HG03095 (cell line): ENCODE results near the gene COL24A1.
"Not testable (repeated sequence)": the region's sequence is repeated elsewhere in the genome, so short reads cannot be mapped to it uniquely, and the experiment has no call there.

Source experiments
- ATAC-seq: cut with Tn5 transposase; IDR thresholded peaks from one replicate; pipeline ENCODE4 v1.9.1; 2021; ENCODE audit warnings: moderate library complexity; ENCODE audit not compliant: unreplicated experiment

Gene COL24A1

GRCh38 chr1:85900921-85901320, 255.7 kb downstream of the COL24A1 start:
- no peak for ATAC-seq

DNA sequence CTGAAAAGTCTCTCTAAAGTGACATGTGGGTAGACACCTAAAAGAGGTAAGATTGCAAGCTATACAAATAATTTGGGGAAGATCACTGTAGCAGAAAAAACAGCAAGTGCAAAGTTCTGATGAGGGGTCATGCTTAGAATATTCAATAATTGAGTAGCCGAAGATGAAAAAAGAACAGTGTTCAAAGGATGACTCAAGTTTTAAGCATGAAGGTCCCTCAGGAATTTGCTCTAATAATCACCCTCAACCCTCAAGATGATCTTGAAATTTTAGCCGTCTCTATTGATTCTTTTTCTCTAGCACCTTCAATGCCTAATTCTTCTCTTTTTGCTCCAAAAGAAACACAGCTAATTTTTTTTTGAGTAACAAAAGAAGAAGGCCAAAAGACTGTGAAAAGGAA, 257.7 kb downstream of the COL24A1 start:
- no peak for ATAC-seq

GRCh38 chr1:85894651-85895050, 261.9 kb downstream of the COL24A1 start:
- ATAC-seq = peak; percentile 80

- no peak for ATAC-seq
Observed at GRCh38 chr1:85892366-85892765, 264.2 kb downstream of the COL24A1 start.

GRCh38 chr1:85889870-85890269, 266.7 kb downstream of the COL24A1 start:
- ATAC-seq = no peak

DNA sequence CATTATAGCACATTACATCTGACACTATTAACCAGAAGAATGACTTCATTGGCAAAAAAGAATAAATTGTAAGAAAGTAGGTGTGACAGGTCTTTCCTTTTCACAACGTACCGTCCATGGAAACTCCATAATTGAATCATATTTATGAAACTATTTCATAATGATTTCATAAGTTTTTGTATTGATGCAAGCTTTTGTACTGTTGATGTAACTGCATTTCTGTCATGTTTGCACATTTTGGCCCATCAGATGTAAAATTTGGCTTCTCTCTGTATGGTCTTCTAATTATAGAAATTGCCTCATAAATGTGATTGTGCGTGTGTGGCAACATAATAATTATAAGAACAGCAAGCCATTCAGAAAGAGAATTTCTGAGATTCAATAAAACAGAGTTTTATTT, 267.7 kb downstream of the COL24A1 start:
- ATAC-seq = no peak

- no peak for ATAC-seq
Observed at GRCh38 chr1:85884372-85885035, 272.1 kb downstream of the COL24A1 start.

GRCh38 chr1:85867189-85867588, 289.4 kb downstream of the COL24A1 start:
- no peak for ATAC-seq

- no peak for ATAC-seq
Observed at GRCh38 chr1:85865213-85865612, 291.4 kb downstream of the COL24A1 start.

DNA sequence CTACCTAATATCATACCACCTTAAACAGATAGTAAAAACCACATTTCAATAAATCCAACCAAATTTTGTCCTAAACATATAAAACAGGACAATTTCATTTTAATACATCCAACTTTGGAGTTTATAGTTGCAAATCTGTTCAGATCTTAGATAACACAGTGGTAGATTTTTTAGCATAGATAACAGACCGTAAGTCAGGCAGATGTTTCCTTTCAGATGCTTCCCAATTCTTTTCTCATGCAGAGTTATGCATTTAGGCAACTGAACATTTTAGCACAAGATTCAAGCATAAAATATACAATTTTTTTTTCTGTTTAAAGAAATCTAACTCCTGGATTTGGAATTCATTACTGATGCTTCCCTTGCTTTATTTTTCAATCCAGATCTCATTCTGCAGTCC, 291.8 kb downstream of the COL24A1 start:
- ATAC-seq = no peak

DNA sequence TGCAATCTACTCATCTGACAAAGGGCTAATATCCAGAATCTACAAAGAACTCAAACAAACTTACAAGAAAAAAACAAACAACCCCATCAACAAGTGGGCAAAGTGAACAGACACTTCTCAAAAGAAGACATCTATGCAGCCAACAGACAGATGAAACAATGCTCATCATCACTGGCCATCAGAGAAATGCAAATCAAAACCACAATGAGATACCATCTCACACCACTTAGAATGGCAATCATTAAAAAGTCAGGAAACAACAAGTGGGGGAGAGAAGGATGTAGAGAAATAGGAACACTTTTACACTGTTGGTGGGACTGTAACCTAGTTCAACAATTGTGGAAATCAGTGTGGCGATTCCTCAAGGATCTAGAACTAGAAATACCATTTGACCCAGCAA, 292.9 kb downstream of the COL24A1 start:
- ATAC-seq = not testable (repeated sequence)

DNA sequence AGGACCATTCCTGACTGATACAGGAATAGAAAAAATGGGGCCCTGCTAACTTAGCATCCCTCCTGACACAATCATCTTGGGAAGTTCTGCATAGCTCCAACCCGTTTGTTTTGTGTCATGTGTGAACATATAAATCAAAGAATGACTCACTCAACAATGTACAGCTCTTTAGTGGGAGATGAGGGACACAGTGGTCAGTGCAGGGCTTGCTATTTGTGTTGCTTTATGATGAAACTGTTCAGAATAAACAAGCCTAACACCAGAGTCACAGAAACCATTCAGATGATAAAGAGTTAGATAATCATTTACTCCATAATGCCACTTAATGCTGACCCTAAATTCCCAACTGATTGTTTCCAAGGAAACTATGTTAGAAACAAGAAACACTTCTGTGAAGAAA, 294.1 kb downstream of the COL24A1 start:
- ATAC-seq = no peak

- no peak for ATAC-seq
Observed at GRCh38 chr1:85857991-85858390, 298.6 kb downstream of the COL24A1 start.

- ATAC-seq = no peak
Observed at GRCh38 chr1:85850238-85850637, 306.3 kb downstream of the COL24A1 start.

- ATAC-seq = no peak
Observed at GRCh38 chr1:85849660-85850059, 306.9 kb downstream of the COL24A1 start.

DNA sequence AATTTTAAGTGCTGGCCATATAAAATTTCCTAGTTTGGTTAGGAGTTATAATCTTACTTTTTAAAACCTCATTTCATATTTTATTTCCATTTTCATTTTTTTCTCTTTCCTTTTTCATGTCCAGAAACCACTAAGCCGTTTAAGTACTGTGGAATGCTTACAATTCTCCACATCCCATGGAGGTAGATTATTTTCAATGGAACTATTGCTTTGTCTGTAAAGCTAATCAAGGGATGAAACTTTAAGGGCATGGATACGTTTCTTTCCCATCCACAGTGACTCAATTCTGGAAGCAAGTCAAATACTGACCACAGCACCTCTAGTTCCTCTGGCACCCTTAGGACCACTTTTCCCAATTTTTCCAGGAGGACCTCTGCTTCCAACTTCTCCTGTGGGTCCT, 309.2 kb downstream of the COL24A1 start:
- ATAC-seq = no peak

- ATAC-seq = no peak
Observed at GRCh38 chr1:85846706-85847105, 309.9 kb downstream of the COL24A1 start.

- no peak for ATAC-seq
Observed at GRCh38 chr1:85839459-85839858, 317.1 kb downstream of the COL24A1 start.

DNA sequence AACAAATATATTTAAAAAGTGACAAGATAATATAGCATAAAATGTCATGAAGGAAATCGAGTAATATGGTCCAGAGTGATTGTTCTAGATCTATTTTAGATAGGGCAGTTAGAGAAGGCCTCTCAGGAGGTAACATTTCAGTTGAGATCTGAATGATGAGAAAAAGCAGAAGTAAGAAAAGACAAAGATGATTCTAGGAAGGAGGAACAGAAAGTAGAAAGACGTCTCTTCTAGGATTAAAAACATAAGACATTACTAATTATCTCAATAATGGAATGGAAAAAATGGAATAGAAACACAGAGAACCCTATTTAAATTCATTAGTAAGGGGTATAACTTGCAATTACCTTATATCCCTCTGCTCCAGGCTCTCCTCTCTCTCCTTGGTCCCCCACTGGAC, 318.3 kb downstream of the COL24A1 start:
- peak; percentile 97 for ATAC-seq

- no peak for ATAC-seq
Observed at GRCh38 chr1:85836736-85837135, 319.8 kb downstream of the COL24A1 start.

DNA sequence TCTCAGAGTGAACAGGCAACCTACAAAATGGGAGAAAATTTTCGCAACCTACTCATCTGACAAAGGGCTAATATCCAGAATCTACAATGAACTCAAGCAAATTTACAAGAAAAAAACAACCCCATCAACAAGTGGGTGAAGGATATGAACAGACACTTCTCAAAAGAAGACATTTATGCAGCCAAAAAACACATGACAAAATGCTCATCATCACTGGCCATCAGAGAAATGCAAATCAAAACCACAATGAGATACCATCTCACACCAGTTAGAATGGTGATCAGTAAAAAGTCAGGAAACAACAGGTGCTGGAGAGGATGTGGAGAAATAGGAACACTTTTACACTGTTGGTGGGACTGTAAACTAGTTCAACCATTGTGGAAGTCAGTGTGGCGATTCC, 323.4 kb downstream of the COL24A1 start:
- not testable (repeated sequence) for ATAC-seq

- ATAC-seq = no peak
Observed at GRCh38 chr1:85830837-85831236, 325.7 kb downstream of the COL24A1 start.
